HG02798 (cell line): ENCODE measurements around the gene ATF7.
"Not testable (repeated sequence)": the region's sequence is repeated elsewhere in the genome, so short reads cannot be mapped to it uniquely, and the experiment has no call there.

Experiments
- ATAC-seq: cut with Tn5 transposase; IDR thresholded peaks from one replicate; pipeline ENCODE4 v1.9.1; 2021; ENCODE audit warnings: mild to moderate bottlenecking; ENCODE audit not compliant: unreplicated experiment, poor library complexity

The ATF7 gene

GRCh38 chr12:53492188-53492587 lies 134.0 kb downstream of the ATF7 start:
- ATAC-seq = no peak

- no peak for ATAC-seq
Observed at GRCh38 chr12:53489242-53489864, 136.8 kb downstream of the ATF7 start.

GRCh38 chr12:53486736-53487487 lies 139.3 kb downstream of the ATF7 start:
- no peak for ATAC-seq

- no peak for ATAC-seq
Observed at GRCh38 chr12:53485955-53486735, 140.0 kb downstream of the ATF7 start.

- ATAC-seq = no peak
Observed at GRCh38 chr12:53484686-53485575, 141.3 kb downstream of the ATF7 start.

- no peak for ATAC-seq
Observed at GRCh38 chr12:53483979-53484377, 142.2 kb downstream of the ATF7 start.

- ATAC-seq = no peak
Observed at GRCh38 chr12:53483225-53483978, 142.8 kb downstream of the ATF7 start.

GRCh38 chr12:53482626-53483168 lies 143.5 kb downstream of the ATF7 start:
- no peak for ATAC-seq

- ATAC-seq = no peak
Observed at GRCh38 chr12:53481939-53482586, 144.1 kb downstream of the ATF7 start.

GRCh38 chr12:53481458-53481857 lies 144.7 kb downstream of the ATF7 start:
- not testable (repeated sequence) for ATAC-seq

GRCh38 chr12:53480491-53481442 lies 145.4 kb downstream of the ATF7 start:
- ATAC-seq = no peak

GRCh38 chr12:53479331-53479730 lies 146.9 kb downstream of the ATF7 start:
- ATAC-seq = no peak

GRCh38 chr12:53478865-53479264 lies 147.3 kb downstream of the ATF7 start:
- ATAC-seq = no peak

GRCh38 chr12:53476769-53477209 lies 149.4 kb downstream of the ATF7 start:
- no peak for ATAC-seq

- ATAC-seq = no peak
Observed at GRCh38 chr12:53474819-53475218, 151.4 kb downstream of the ATF7 start.

- ATAC-seq = no peak
Observed at GRCh38 chr12:53474077-53474476, 152.1 kb downstream of the ATF7 start.

- no peak for ATAC-seq
Observed at GRCh38 chr12:53472056-53472582, 154.1 kb downstream of the ATF7 start.
